ENCODE measurements around the gene SOBP. TPM values are rescaled to one million over a fixed set of nuclear protein-coding genes. Genes with fewer than 3 reads are reported as not detected.

Gene SOBP
- total and polyA plus RNA-seq, 2 experiments from 2014 or later = 1.5 to 3.0 TPM

DNA sequence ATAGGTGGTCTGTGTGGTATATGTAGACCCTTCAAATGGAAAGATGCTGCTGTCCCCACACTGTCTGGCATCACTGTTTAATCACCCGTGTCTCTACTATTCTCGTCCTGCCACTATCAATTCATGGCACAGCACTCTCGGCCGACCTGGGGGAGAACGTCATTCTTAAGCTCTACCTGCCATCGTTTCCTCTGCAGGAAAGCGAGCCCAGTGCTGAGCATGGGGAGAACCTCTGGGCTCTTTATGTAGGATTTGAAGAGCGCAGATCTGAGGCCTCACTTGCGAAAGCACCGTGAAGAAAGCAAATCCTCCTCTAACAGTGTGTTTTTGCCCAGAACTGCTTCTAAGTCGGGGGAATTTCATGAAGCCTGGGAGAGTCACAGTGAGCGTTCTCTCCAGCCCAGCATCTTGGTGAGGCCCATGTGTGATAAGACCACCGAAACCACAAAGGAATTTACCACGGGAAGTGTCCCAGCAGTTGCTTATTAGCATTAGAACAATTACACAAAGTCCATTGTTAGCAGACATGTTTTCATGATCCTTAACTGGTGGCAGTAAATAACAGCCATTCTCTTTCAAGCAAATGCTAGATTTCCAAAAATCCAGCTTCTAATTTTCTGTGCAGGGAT is 209.9 kb downstream of the SOBP start:
- Mint-ChIP-seq H3K27ac (no peak overlapping the region), H3K4me1 (peaks cover 38% of the 10 kb centered on the region), H3K36me3 (ENCODE audit: low read depth) (no peaks in the 10 kb centered on the region), H3K9me3 (no peaks in the 10 kb centered on the region), H3K27me3 (ENCODE audit: insufficient read depth, low read depth, poor library complexity) (peaks cover 6% of the 10 kb centered on the region), H3K4me3 (no peak overlapping the region)
- H3K27me3 ChIP-seq (ENCODE audit: insufficient read depth) = no peaks in the 10 kb centered on the region
- no peak overlapping the region for H3K27ac ChIP-seq (ENCODE audit: low read depth)
- H3K36me3 ChIP-seq (ENCODE audit: insufficient read depth) = no peaks in the 10 kb centered on the region
- peak overlapping the region; percentile 6; the same call in 1 of the 2 replicates for H3K4me2 ChIP-seq
- TF ChIP-seq EZH2 (IDR thresholded peaks at IDR 0.05; ENCODE audit: low read depth, unreplicated experiment) = no peak
- TF ChIP-seq ETS1 (IDR thresholded peaks at IDR 0.05) = no peak
- no peak for TF ChIP-seq ZNF462 (CRISPR knock-in tag; IDR thresholded peaks at IDR 0.05)
- TF ChIP-seq STAT1 (IDR thresholded peaks at IDR 0.05; ENCODE audit: unreplicated experiment) = no peak
- no peak for TF ChIP-seq EZH2phosphoT487 (IDR thresholded peaks at IDR 0.05; ENCODE audit: unreplicated experiment)
- TF ChIP-seq ZNF331 (CRISPR knock-in tag; IDR thresholded peaks at IDR 0.05; ENCODE audit: low read depth) = no peak
- TF ChIP-seq CREB1 (CRISPR knock-in tag; IDR thresholded peaks at IDR 0.05; ENCODE audit: low read depth) = no peak
- no peak for TF ChIP-seq POLR2AphosphoS5 (IDR thresholded peaks at IDR 0.05; ENCODE audit: low read depth)
- no peak for TF ChIP-seq JUNB (IDR thresholded peaks at IDR 0.05; ENCODE audit: unreplicated experiment)
- TF ChIP-seq, protein P1, sequence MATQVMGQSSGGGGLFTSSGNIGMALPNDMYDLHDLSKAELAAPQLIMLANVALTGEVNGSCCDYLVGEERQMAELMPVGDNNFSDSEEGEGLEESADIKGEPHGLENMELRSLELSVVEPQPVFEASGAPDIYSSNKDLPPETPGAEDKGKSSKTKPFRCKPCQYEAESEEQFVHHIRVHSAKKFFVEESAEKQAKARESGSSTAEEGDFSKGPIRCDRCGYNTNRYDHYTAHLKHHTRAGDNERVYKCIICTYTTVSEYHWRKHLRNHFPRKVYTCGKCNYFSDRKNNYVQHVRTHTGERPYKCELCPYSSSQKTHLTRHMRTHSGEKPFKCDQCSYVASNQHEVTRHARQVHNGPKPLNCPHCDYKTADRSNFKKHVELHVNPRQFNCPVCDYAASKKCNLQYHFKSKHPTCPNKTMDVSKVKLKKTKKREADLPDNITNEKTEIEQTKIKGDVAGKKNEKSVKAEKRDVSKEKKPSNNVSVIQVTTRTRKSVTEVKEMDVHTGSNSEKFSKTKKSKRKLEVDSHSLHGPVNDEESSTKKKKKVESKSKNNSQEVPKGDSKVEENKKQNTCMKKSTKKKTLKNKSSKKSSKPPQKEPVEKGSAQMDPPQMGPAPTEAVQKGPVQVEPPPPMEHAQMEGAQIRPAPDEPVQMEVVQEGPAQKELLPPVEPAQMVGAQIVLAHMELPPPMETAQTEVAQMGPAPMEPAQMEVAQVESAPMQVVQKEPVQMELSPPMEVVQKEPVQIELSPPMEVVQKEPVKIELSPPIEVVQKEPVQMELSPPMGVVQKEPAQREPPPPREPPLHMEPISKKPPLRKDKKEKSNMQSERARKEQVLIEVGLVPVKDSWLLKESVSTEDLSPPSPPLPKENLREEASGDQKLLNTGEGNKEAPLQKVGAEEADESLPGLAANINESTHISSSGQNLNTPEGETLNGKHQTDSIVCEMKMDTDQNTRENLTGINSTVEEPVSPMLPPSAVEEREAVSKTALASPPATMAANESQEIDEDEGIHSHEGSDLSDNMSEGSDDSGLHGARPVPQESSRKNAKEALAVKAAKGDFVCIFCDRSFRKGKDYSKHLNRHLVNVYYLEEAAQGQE (IDR thresholded peaks at IDR 0.05; ENCODE audit: unreplicated experiment) = no peak
- TF ChIP-seq NANOG (IDR thresholded peaks at IDR 0.05; ENCODE audit: borderline replicate concordance) = no peak
- no peak for TF ChIP-seq ZNF114 (CRISPR knock-in tag; IDR thresholded peaks at IDR 0.05)
- no peak for TF ChIP-seq CTCF (conservative IDR thresholded peaks at IDR 0.05; ENCODE audit: low read depth in 2 of 2)
- ATAC-seq (no peak), DNase-seq (ENCODE audit: low spot score) (no peak)
- no peak overlapping the region for H3K4me3 ChIP-seq
- H4K20me1 ChIP-seq (replicated peaks; ENCODE audit: insufficient read depth) = no peaks in the 10 kb centered on the region
- peaks cover 20% of the 10 kb centered on the region for H3K4me1 ChIP-seq (ENCODE audit: insufficient read depth)
- peaks cover 6% of the 10 kb centered on the region; the same call in 1 of the 2 replicates for H3K9me2 ChIP-seq (ENCODE audit: insufficient read depth)
- peak overlapping the region; percentile 67; the same call in 1 of the 2 replicates for H2AFZ ChIP-seq
- no peaks in the 10 kb centered on the region for H3F3A ChIP-seq (replicated peaks; ENCODE audit: low read depth)
- H3K79me2 ChIP-seq (replicated peaks; ENCODE audit: insufficient read depth) = no peaks in the 10 kb centered on the region
